T-cell (primary cell): Measurements from ENCODE around the gene ING3. TPM values are rescaled to one million over a fixed set of nuclear protein-coding genes. Genes with fewer than 3 reads are reported as not detected.

Experiments
- ATAC-seq, 4 experiments: fragments of 200-7000 bp in 3 of 4; fragments of 150-1000 bp in 1 of 4; cut with Tn5 transposase; replicated peaks in 1 of 4; 1 replicate in 3 of 4; 2 replicates in 1 of 4; pipeline ENCODE4 v1.10.0; 2021; ENCODE audit warnings: moderate library complexity in 3 of 4, mild to moderate bottlenecking in 2 of 4, moderate number of reproducible peaks in 1 of 4
- CTCF ChIA-PET, 2 donors: fragments of 300-600 bp; sonication (Branson Sonifier 250); formaldehyde crosslinking; loops; one replicate each; lab custom pipeline; 2022; ENCODE audit warnings: antibody characterized with exemption in 2 of 2; lab: Charles Lee
- POLR2A ChIA-PET, 2 donors: fragments of 300-600 bp; sonication (Branson Sonifier 250); formaldehyde crosslinking; loops; one replicate each; lab custom pipeline; 2022; ENCODE audit warnings: antibody characterized with exemption in 2 of 2; lab: Charles Lee
- DNase-seq, 35 experiments: peaks; one replicate each; pipeline versions ENCODE4 v3.0.0 to v3.0.0-alpha.2; 2013 to 2023
- H3K27ac ChIP-seq: one replicate; pipeline ENCODE4 v1.5.1; 2013; ENCODE audit warnings: low read length
- H3K27me3 ChIP-seq, 2 experiments: replicated peaks in 1 of 2; 1 replicate in 1 of 2; 2 replicates in 1 of 2; pipeline versions ENCODE4 v1.6.1 to v1.7.0; 2013; ENCODE audit warnings: low read length in 1 of 2, mixed read lengths in 1 of 2; ENCODE audit not compliant: control insufficient read depth in 2 of 2, insufficient read depth in 2 of 2; ENCODE audit errors: extremely low read depth in 1 of 2
- H3K36me3 ChIP-seq, 2 donors: 1 replicate in 1 of 2; 2 replicates in 1 of 2; pipeline versions ENCODE4 v1.6.1 to v1.7.0; 2013; ENCODE audit warnings: low read length in 1 of 2; ENCODE audit not compliant: control insufficient read depth in 2 of 2, insufficient read depth in 1 of 2; ENCODE audit errors: extremely low read depth in 1 of 2
- H3K4me1 ChIP-seq, 2 experiments: 1 replicate in 1 of 2; 2 replicates in 1 of 2; pipeline versions ENCODE4 v1.6.1 to v1.7.0; 2013; ENCODE audit warnings: low read length in 2 of 2, mixed read lengths in 1 of 2; ENCODE audit not compliant: insufficient read depth in 2 of 2, control insufficient read depth in 1 of 2; ENCODE audit errors: extremely low read depth in 1 of 2
- H3K4me3 ChIP-seq, 2 donors: 1 replicate in 1 of 2; 2 replicates in 1 of 2; pipeline versions ENCODE4 v1.5.1 to v1.7.0; 2013; ENCODE audit warnings: mild to moderate bottlenecking in 2 of 2, low read length in 1 of 2, moderate library complexity in 1 of 2; ENCODE audit not compliant: control insufficient read depth in 1 of 2; ENCODE audit errors: extremely low read depth in 1 of 2
- H3K9me3 ChIP-seq: 2 replicates; pipeline ENCODE4 v1.7.0; 2013
- H3K27ac Mint-ChIP-seq, 2 donors: one replicate each; pipeline ENCODE4 v1.8.0; 2020 to 2021; ENCODE audit warnings: mild to moderate bottlenecking in 2 of 2, mixed read lengths in 2 of 2
- H3K27me3 Mint-ChIP-seq, 2 donors: one replicate each; pipeline ENCODE4 v1.8.0; 2021 to 2022; ENCODE audit warnings: mixed read lengths in 2 of 2
- H3K36me3 Mint-ChIP-seq: one replicate; pipeline ENCODE4 v1.8.0; 2021; ENCODE audit warnings: mixed read lengths
- H3K4me1 Mint-ChIP-seq, 3 donors: one replicate each; pipeline ENCODE4 v1.8.0; 2020 to 2022; ENCODE audit warnings: mixed read lengths in 3 of 3, mild to moderate bottlenecking in 1 of 3
- H3K4me3 Mint-ChIP-seq, 3 donors: one replicate each; pipeline ENCODE4 v1.8.0; 2020 to 2022; ENCODE audit warnings: mild to moderate bottlenecking in 3 of 3, mixed read lengths in 3 of 3, moderate library complexity in 3 of 3
- H3K9me3 Mint-ChIP-seq, 3 donors: one replicate each; pipeline ENCODE4 v1.8.0; 2020 to 2022; ENCODE audit warnings: mixed read lengths in 3 of 3
- WGBS: methylation state at CpG from one replicate; pipeline ENCODE4 v1.1.5; 2013; ENCODE audit warnings: missing lambda C conversion rate; ENCODE audit not compliant: insufficient coverage; 5-methylcytosine and 5-hydroxymethylcytosine counted together
- total RNA-seq, 35 experiments: library from RNA in 6 of 35; stranded (reverse) in 6 of 35; fragments of 120-200 nt in 1 of 35; gene quantifications; one replicate each; pipeline versions ENCODE4 v1.2.1 to v1.2.4 and lab custom pipeline; 2013 to 2026

ING3 gene
- total RNA-seq, 5 donors from 2014 or later (not counting 1 experiment from before 2014, with no cell fraction given): 20.6 to 32.3 (median 25.6) TPM

GRCh38 chr7:120933475-120933874 is 17.1 kb upstream of the ING3 start:
- Mint-ChIP-seq H3K4me3 (no peak overlapping the region), H3K36me3 (no peaks in the 10 kb centered on the region), H3K9me3 (no peaks in the 10 kb centered on the region), H3K4me1 (no peaks in the 10 kb centered on the region), H3K27me3 (peaks cover 10 to 13% of the 10 kb centered on the region in 2 donors), H3K27ac (no peak overlapping the region)
- no peak overlapping the region for H3K27ac ChIP-seq
- no peaks in the 10 kb centered on the region for H3K27me3 ChIP-seq
- no peak for ATAC-seq
- ChIA-PET CTCF (no interaction called here), POLR2A (no interaction called here)
- no peak overlapping the region for H3K4me3 ChIP-seq
- H3K4me1 ChIP-seq: no peaks in the 10 kb centered on the region
- 50% methylated on average over 1 of the region's 1 CpG for whole genome bisulfite sequencing
- no peak for DNase-seq
- H3K36me3 ChIP-seq: no peaks in the 10 kb centered on the region
- H3K9me3 ChIP-seq: no peaks in the 10 kb centered on the region

- CTCF ChIA-PET: interaction anchor here in 1 of 2 donors (0.6 kb wide), 1 partner anchor 55 kb away, joined by 3 read pairs; no protein-coding TSS in a partner anchor
- Mint-ChIP-seq H3K27ac (no peak overlapping the region), H3K36me3 (no peaks in the 10 kb centered on the region), H3K4me1 (no peaks in the 10 kb centered on the region), H3K27me3 (peaks cover 0 to 9% of the 10 kb centered on the region in 2 donors), H3K4me3 (no peak overlapping the region), H3K9me3 (no peaks in the 10 kb centered on the region)
- no peaks in the 10 kb centered on the region for H3K4me1 ChIP-seq
- no CpG with 5 or more reads among the region's 3 CpGs for WGBS
- H3K36me3 ChIP-seq: no peaks in the 10 kb centered on the region
- DNase-seq: no peak
- no peak overlapping the region for H3K27ac ChIP-seq
- H3K4me3 ChIP-seq: no peak overlapping the region
- POLR2A ChIA-PET: interaction anchor here (0.6 to 1.0 kb wide), 2 partner anchors 11 to 678 kb away, joined by 6 to 8 read pairs; partner anchors contain the start of gene ING3 (in 1 of the 2)
- no peaks in the 10 kb centered on the region for H3K27me3 ChIP-seq
- H3K9me3 ChIP-seq: no peaks in the 10 kb centered on the region
- ATAC-seq: no peak
Measured at GRCh38 chr7:120939345-120939744, 11.2 kb upstream of the ING3 start.

GRCh38 chr7:120941064-120941463 is 9.5 kb upstream of the ING3 start:
- Mint-ChIP-seq H3K9me3 (no peaks in the 10 kb centered on the region), H3K4me3 (no peak overlapping the region), H3K27me3 (peaks cover 0 to under 1% of the 10 kb centered on the region in 2 donors), H3K4me1 (no peaks in the 10 kb centered on the region), H3K27ac (no peak overlapping the region), H3K36me3 (no peaks in the 10 kb centered on the region)
- DNase-seq (peak in 1 of 35 experiments; percentile 28), ATAC-seq (peak in 1 of 4 experiments; percentile 47)
- Histone ChIP-seq H3K4me3 (no peak overlapping the region), H3K27ac (no peak overlapping the region), H3K4me1 (no peaks in the 10 kb centered on the region), H3K9me3 (no peaks in the 10 kb centered on the region), H3K36me3 (no peaks in the 10 kb centered on the region), H3K27me3 (no peaks in the 10 kb centered on the region)
- CTCF ChIA-PET: no interaction called here
- POLR2A ChIA-PET: no interaction called here
- no CpG with 5 or more reads among the region's 1 CpG for WGBS

GRCh38 chr7:120941856-120942255 is 8.7 kb upstream of the ING3 start:
- DNase-seq: no peak
- WGBS: 65% methylated on average over 3 of the region's 3 CpGs
- Histone ChIP-seq H3K4me1 (no peaks in the 10 kb centered on the region), H3K27ac (no peak overlapping the region), H3K9me3 (no peaks in the 10 kb centered on the region), H3K27me3 (no peaks in the 10 kb centered on the region), H3K4me3 (no peak overlapping the region), H3K36me3 (no peaks in the 10 kb centered on the region)
- no peaks in the 10 kb centered on the region for H3K9me3 Mint-ChIP-seq
- ChIA-PET CTCF (no interaction called here), POLR2A (no interaction called here)
- H3K4me3 Mint-ChIP-seq: no peak overlapping the region
- no peak for ATAC-seq
- H3K36me3 Mint-ChIP-seq: no peaks in the 10 kb centered on the region
- H3K27me3 Mint-ChIP-seq: peaks cover 3 to 7% of the 10 kb centered on the region in 2 donors
- no peak overlapping the region for H3K27ac Mint-ChIP-seq
- no peaks in the 10 kb centered on the region for H3K4me1 Mint-ChIP-seq

GRCh38 chr7:120942861-120943260 is 7.7 kb upstream of the ING3 start:
- ChIA-PET CTCF (interaction anchor here in 1 of 2 donors (1.0 kb wide), 2 partner anchors 44 to 136 kb away, joined by 3 to 4 read pairs; no protein-coding TSS in a partner anchor), POLR2A (interaction anchor here in 1 of 2 donors (0.6 kb wide), 1 partner anchor 9 kb away, joined by 3 read pairs; no protein-coding TSS in a partner anchor)
- Histone ChIP-seq H3K27ac (no peak overlapping the region), H3K27me3 (no peaks in the 10 kb centered on the region), H3K36me3 (no peaks in the 10 kb centered on the region), H3K4me3 (no peak overlapping the region), H3K4me1 (no peaks in the 10 kb centered on the region), H3K9me3 (no peaks in the 10 kb centered on the region)
- no peak overlapping the region for H3K4me3 Mint-ChIP-seq
- DNase-seq: no peak
- peaks cover 10 to 12% of the 10 kb centered on the region in 2 donors for H3K27me3 Mint-ChIP-seq
- H3K4me1 Mint-ChIP-seq: no peaks in the 10 kb centered on the region
- H3K36me3 Mint-ChIP-seq: no peaks in the 10 kb centered on the region
- no peak for ATAC-seq
- H3K9me3 Mint-ChIP-seq: no peaks in the 10 kb centered on the region
- H3K27ac Mint-ChIP-seq: no peak overlapping the region
- WGBS: no CpG with 5 or more reads among the region's 1 CpG

- ChIA-PET CTCF (no interaction called here), POLR2A (no interaction called here)
- no peak overlapping the region for H3K4me3 ChIP-seq
- Mint-ChIP-seq H3K9me3 (no peaks in the 10 kb centered on the region), H3K4me3 (no peak overlapping the region), H3K27ac (no peak overlapping the region), H3K36me3 (no peaks in the 10 kb centered on the region), H3K27me3 (peaks cover 12 to 14% of the 10 kb centered on the region in 2 donors), H3K4me1 (peaks cover 7 to 10% (median 8%) of the 10 kb centered on the region in 3 donors)
- H3K36me3 ChIP-seq: no peaks in the 10 kb centered on the region
- no peak overlapping the region for H3K27ac ChIP-seq
- no peaks in the 10 kb centered on the region for H3K4me1 ChIP-seq
- H3K9me3 ChIP-seq: no peaks in the 10 kb centered on the region
- H3K27me3 ChIP-seq: no peaks in the 10 kb centered on the region
- 73% methylated on average over 3 of the region's 6 CpGs for WGBS
- DNase-seq (no peak), ATAC-seq (no peak)
Measured at GRCh38 chr7:120944826-120945562, 5.6 kb upstream of the ING3 start.
